Neural progenitor cell (in vitro differentiated cells): ENCODE results near the gene ATF4.

Source experiments
- CTCF ChIP-seq: fragments of 200-600 bp; sonication (generic); IDR thresholded peaks from 2 replicates; pipeline ENCODE4 v1.5.1; 2017; ENCODE audit warnings: antibody characterized with exemption, mild to moderate bottlenecking
- EZH2 ChIP-seq: fragments of 200-600 bp; sonication (generic); IDR thresholded peaks from 2 replicates; pipeline ENCODE4 v1.6.1; 2017; ENCODE audit warnings: antibody characterized with exemption, mild to moderate bottlenecking, moderate library complexity

- TF ChIP-seq CTCF = no peak
- no peak for TF ChIP-seq EZH2
Measured at GRCh38 chr22:39570226-39570625, 49.9 kb downstream of the ATF4 start.
